ENCODE measurements around the gene GOLGA8F.
"Not testable (repeated sequence)": the region's sequence is repeated elsewhere in the genome, so short reads cannot be mapped to it uniquely, and the experiment has no call there.

Gene GOLGA8F, protein sequence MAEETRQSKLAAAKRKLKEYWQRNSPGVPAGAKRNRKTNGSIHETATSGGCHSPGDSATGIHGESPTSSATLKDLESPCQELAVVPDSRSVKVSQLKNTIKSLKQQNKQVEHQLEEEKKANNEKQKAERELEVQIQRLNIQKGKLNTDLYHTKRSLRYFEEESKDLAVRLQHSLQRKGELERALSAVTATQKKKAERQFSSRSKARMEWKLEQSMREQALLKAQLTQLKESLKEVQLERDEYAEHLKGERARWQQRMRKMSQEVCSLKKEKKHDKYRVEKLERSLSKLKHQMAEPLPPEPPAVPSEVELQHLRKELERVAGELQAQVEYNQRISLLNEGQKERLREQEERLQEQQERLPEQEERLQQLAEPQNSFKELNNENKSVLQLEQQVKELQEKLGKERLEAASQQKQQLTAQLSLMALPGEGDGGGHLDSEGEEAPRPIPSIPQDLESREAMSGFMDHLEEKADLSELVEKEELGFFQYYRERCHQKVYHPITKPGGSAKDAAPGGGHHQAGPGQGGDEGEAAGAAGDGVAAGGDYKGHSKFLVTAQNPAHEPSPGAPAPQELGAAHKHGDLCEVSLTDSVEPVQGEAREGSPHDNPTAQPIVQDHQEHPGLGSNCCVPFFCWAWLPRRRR

GRCh38 chr15:28378364-28378763 lies at the start of gene GOLGA8F:
Gene GOLGA8F (plus strand): TSS chr15:28378664. CDS start chr15:28378762, 98 bp downstream.
- DNase-seq = not testable (repeated sequence)

DNA sequence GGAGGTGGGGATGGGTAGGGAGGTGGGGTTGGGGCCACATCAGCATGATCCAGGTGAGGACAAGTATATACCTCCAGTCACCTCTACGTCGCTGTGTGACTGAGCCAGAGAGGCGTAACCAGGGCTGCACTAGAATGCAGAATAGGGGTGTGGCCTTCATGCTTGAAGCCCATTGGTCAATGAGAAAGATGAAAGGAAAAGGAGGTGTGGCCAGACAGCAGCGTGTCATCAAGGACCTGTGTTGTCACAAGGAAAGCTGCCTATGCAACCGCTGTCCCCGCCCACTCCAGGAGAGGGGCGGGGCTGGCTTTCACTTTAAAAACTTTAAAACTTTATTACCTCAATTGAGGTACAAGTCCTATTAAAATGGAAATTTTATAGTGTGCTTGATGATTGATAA lies 20.5 kb upstream of the GOLGA8F start, which contains the start of gene GOLGA6L24:
Gene GOLGA6L24, minus strand, starts transcription at position 101 of the 400 bp plus-strand sequence. Its CDS starts 61 bp downstream, at position 40.
- not testable (repeated sequence) for DNase-seq

DNA sequence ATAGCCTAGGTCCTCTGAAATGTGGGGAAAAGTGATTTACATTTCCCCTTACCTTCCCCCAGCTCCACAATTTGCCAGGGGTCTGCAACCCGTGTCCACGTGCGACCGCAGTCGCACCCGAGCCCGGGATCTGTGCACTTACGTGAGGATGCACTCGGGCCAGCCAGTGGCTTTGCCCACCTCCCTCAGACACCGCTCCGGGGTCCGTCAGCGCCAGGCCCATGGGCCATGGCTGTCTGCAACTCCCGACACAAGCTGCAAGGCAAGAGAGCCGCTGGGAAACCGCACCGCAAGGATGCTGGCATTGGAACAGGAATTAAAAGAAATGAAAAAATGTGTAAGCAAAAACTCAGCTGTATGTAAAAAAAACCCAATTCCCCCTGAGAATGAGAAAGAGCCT lies 13.0 kb upstream of the GOLGA8F start:
- not testable (repeated sequence) for DNase-seq

- not testable (repeated sequence) for DNase-seq
Measured at GRCh38 chr15:28380053-28380452, 1.6 kb downstream of the GOLGA8F start.

GRCh38 chr15:28396022-28396421 lies 17.6 kb downstream of the GOLGA8F start:
- not testable (repeated sequence) for DNase-seq

DNA sequence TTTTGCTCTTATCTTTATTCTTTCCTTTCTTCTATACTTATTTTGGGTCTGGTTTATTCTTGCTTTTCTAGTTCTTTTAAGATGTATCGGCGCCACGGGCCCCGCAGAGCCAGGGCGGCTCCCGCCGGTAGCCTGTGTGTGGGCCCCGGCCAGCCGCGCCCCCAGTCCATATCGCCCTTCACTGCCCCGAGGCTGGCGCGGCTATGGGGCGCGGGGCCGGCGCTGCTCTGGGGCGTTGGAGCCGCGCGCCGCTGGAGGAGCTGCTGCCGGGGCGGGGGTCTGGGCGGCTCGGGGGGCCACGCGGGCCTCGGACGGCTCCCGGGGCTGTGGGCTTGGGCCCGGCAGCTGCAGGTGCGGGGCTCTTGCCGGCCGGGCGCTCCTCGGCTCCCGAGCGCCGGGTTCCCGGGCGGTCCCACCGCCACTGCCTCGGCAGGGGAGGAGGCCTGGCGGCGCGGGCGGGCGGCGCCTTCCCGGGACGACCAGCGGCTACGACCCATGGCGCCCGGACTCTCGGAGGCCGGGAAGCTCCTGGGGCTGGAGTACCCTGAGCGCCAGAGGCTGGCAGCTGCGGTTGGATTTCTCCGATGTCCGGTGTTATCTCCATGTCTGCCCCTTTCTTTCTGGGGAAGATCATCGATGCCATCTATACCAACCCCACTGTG lies 24.4 kb downstream of the GOLGA8F start:
- not testable (repeated sequence) for DNase-seq

DNA sequence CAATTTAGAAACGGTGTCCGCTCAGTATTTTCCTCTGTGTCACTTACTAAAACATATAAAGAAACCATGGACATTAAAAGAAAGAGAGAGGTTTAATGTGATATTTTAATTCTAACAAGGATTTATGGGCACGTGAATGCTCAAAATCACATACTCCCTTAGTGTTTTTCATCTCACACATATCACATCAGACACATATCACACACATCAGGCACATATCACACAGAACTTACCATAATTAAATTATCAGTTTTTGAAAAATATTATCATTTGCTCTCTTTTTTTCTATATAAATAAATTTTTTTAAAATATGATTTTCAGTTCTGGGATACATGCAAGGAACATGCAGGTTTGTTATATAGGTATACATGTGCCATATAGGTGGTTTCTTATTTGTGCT lies 42.0 kb downstream of the GOLGA8F start:
- not testable (repeated sequence) for DNase-seq

GRCh38 chr15:28435594-28435993 lies 57.1 kb downstream of the GOLGA8F start:
- DNase-seq = not testable (repeated sequence)

All from activated CD4-positive, CD25-positive, alpha-beta regulatory T cell treated with anti-CD3 and anti-CD28 coated beads, Interleukin-2, amount 50 U/mL, for 72 hours (primary cell).